K562 (cell line): ENCODE results near the gene AP4E1. TPM values are rescaled to one million over a fixed set of nuclear protein-coding genes. Genes with fewer than 3 reads are reported as not detected.

Source experiments
- PML ChIP-seq: IDR thresholded peaks from 2 replicates; pipeline ENCODE4 v1.6.1; 2012; ENCODE audit warnings: low read length, inconsistent platforms
- ZNF274 ChIP-seq: IDR thresholded peaks from 2 replicates; pipeline ENCODE4 v1.6.1; 2011; ENCODE audit warnings: low read depth, mild to moderate bottlenecking, low read length, moderate library complexity, borderline replicate concordance
- ZNF384 ChIP-seq: IDR thresholded peaks from 2 replicates; pipeline ENCODE4 v1.6.1; 2012; ENCODE audit warnings: low read depth, low read length, improper control_type of control experiment
- polyA plus RNA-seq, 8 experiments: library from polyadenylated mRNA; depleted of rRNA in 4 of 8; stranded (reverse) in 5 of 8; unstranded in 3 of 8; fragments of >200 nt; fragmentation: Nextera tagmentation in 2 of 8; fragmentation: Illumina TruSeq in 1 of 8; extraction: Ambion mirVana in 2 of 8; extraction: Trizol in 1 of 8; gene quantifications; 2 replicates each; pipeline versions ENCODE4 v1.2.1 to v1.2.3, GENCODE V29; 2011 to 2014; ENCODE audit warnings: inconsistent platforms in 1 of 8, missing spikeins in 1 of 8
- total RNA-seq, 7 experiments: library from RNA; depleted of rRNA in 6 of 7; stranded (reverse); fragments of >200 nt in 6 of 7; fragmentation: Illumina TruSeq in 2 of 7; extraction: Trizol in 2 of 7; gene quantifications; 2 replicates each; pipeline versions ENCODE4 v1.2.1 to v1.2.3, GENCODE V29; 2011 to 2021; ENCODE audit warnings: low replicate concordance in 1 of 7
- TF ChIP-seq, protein P1 (sequence below): fragments of 450-650 bp; IDR thresholded peaks from 2 replicates; pipeline ENCODE4 v1.6.1; 2016; ENCODE audit warnings: mild to moderate bottlenecking, moderate library complexity
- TF ChIP-seq, protein P2 (sequence below): fragments of 250-450 bp; sonication (Bioruptor Pico); IDR thresholded peaks from 2 replicates; pipeline ENCODE4 v1.5.0; 2020; ENCODE audit warnings: mild to moderate bottlenecking, borderline replicate concordance
- TF ChIP-seq, protein P3 (sequence below): fragments of 250-450 bp; sonication (Bioruptor Pico); IDR thresholded peaks from 2 replicates; pipeline ENCODE4 v1.5.0; 2021; ENCODE audit warnings: mild to moderate bottlenecking, moderate library complexity
- TF ChIP-seq, protein P4 (sequence below): sonication (generic); formaldehyde crosslinking; IDR thresholded peaks from 2 replicates; pipeline ENCODE4 v1.8.1; 2023; ENCODE audit warnings: mild to moderate bottlenecking, missing genetic modification reagents

AP4E1 gene
- total and polyA plus RNA-seq, 9 of the 15 experiments (the other 6 are each of a cell fraction or from before 2014, with no cell fraction given): 1.3 to 11.5 (median 4.4) TPM

DNA sequence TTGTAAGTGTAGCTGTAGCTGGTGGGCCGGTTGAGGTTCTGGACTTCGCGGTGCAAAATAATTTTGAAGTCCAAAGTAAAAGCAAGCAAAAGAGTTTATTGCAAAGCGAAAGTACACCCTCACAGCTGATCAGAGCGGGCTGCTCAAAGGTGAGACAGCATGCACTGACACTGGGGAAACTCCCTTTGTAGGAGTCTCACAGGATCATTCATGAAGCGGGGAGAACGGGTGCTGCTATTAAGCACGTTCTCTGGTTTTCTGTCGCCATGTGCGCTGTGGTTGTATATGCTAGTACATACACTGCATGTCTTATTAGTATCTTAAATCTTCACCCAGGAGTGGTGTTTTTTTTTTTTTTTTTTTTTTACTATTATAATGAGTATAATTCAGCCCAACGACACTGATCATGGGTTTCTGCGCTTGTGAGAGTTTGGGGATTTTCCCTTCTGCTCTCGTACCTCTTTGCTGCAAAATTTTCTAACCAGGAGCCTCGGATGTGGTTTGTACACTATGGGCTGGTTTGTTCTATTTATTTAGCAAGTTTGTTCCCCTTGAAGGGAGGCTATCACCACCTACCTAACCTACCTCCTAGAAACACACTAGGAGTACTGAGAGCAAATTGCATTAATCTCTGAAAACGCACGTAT, 1.4 kb upstream of the AP4E1 start (continued):
- TF ChIP-seq, protein P1, sequence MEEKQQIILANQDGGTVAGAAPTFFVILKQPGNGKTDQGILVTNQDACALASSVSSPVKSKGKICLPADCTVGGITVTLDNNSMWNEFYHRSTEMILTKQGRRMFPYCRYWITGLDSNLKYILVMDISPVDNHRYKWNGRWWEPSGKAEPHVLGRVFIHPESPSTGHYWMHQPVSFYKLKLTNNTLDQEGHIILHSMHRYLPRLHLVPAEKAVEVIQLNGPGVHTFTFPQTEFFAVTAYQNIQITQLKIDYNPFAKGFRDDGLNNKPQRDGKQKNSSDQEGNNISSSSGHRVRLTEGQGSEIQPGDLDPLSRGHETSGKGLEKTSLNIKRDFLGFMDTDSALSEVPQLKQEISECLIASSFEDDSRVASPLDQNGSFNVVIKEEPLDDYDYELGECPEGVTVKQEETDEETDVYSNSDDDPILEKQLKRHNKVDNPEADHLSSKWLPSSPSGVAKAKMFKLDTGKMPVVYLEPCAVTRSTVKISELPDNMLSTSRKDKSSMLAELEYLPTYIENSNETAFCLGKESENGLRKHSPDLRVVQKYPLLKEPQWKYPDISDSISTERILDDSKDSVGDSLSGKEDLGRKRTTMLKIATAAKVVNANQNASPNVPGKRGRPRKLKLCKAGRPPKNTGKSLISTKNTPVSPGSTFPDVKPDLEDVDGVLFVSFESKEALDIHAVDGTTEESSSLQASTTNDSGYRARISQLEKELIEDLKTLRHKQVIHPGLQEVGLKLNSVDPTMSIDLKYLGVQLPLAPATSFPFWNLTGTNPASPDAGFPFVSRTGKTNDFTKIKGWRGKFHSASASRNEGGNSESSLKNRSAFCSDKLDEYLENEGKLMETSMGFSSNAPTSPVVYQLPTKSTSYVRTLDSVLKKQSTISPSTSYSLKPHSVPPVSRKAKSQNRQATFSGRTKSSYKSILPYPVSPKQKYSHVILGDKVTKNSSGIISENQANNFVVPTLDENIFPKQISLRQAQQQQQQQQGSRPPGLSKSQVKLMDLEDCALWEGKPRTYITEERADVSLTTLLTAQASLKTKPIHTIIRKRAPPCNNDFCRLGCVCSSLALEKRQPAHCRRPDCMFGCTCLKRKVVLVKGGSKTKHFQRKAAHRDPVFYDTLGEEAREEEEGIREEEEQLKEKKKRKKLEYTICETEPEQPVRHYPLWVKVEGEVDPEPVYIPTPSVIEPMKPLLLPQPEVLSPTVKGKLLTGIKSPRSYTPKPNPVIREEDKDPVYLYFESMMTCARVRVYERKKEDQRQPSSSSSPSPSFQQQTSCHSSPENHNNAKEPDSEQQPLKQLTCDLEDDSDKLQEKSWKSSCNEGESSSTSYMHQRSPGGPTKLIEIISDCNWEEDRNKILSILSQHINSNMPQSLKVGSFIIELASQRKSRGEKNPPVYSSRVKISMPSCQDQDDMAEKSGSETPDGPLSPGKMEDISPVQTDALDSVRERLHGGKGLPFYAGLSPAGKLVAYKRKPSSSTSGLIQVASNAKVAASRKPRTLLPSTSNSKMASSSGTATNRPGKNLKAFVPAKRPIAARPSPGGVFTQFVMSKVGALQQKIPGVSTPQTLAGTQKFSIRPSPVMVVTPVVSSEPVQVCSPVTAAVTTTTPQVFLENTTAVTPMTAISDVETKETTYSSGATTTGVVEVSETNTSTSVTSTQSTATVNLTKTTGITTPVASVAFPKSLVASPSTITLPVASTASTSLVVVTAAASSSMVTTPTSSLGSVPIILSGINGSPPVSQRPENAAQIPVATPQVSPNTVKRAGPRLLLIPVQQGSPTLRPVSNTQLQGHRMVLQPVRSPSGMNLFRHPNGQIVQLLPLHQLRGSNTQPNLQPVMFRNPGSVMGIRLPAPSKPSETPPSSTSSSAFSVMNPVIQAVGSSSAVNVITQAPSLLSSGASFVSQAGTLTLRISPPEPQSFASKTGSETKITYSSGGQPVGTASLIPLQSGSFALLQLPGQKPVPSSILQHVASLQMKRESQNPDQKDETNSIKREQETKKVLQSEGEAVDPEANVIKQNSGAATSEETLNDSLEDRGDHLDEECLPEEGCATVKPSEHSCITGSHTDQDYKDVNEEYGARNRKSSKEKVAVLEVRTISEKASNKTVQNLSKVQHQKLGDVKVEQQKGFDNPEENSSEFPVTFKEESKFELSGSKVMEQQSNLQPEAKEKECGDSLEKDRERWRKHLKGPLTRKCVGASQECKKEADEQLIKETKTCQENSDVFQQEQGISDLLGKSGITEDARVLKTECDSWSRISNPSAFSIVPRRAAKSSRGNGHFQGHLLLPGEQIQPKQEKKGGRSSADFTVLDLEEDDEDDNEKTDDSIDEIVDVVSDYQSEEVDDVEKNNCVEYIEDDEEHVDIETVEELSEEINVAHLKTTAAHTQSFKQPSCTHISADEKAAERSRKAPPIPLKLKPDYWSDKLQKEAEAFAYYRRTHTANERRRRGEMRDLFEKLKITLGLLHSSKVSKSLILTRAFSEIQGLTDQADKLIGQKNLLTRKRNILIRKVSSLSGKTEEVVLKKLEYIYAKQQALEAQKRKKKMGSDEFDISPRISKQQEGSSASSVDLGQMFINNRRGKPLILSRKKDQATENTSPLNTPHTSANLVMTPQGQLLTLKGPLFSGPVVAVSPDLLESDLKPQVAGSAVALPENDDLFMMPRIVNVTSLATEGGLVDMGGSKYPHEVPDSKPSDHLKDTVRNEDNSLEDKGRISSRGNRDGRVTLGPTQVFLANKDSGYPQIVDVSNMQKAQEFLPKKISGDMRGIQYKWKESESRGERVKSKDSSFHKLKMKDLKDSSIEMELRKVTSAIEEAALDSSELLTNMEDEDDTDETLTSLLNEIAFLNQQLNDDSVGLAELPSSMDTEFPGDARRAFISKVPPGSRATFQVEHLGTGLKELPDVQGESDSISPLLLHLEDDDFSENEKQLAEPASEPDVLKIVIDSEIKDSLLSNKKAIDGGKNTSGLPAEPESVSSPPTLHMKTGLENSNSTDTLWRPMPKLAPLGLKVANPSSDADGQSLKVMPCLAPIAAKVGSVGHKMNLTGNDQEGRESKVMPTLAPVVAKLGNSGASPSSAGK: peak; percentile 69
- TF ChIP-seq, protein P2, sequence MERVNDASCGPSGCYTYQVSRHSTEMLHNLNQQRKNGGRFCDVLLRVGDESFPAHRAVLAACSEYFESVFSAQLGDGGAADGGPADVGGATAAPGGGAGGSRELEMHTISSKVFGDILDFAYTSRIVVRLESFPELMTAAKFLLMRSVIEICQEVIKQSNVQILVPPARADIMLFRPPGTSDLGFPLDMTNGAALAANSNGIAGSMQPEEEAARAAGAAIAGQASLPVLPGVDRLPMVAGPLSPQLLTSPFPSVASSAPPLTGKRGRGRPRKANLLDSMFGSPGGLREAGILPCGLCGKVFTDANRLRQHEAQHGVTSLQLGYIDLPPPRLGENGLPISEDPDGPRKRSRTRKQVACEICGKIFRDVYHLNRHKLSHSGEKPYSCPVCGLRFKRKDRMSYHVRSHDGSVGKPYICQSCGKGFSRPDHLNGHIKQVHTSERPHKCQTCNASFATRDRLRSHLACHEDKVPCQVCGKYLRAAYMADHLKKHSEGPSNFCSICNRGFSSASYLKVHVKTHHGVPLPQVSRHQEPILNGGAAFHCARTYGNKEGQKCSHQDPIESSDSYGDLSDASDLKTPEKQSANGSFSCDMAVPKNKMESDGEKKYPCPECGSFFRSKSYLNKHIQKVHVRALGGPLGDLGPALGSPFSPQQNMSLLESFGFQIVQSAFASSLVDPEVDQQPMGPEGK: no peak
- TF ChIP-seq, protein P3, sequence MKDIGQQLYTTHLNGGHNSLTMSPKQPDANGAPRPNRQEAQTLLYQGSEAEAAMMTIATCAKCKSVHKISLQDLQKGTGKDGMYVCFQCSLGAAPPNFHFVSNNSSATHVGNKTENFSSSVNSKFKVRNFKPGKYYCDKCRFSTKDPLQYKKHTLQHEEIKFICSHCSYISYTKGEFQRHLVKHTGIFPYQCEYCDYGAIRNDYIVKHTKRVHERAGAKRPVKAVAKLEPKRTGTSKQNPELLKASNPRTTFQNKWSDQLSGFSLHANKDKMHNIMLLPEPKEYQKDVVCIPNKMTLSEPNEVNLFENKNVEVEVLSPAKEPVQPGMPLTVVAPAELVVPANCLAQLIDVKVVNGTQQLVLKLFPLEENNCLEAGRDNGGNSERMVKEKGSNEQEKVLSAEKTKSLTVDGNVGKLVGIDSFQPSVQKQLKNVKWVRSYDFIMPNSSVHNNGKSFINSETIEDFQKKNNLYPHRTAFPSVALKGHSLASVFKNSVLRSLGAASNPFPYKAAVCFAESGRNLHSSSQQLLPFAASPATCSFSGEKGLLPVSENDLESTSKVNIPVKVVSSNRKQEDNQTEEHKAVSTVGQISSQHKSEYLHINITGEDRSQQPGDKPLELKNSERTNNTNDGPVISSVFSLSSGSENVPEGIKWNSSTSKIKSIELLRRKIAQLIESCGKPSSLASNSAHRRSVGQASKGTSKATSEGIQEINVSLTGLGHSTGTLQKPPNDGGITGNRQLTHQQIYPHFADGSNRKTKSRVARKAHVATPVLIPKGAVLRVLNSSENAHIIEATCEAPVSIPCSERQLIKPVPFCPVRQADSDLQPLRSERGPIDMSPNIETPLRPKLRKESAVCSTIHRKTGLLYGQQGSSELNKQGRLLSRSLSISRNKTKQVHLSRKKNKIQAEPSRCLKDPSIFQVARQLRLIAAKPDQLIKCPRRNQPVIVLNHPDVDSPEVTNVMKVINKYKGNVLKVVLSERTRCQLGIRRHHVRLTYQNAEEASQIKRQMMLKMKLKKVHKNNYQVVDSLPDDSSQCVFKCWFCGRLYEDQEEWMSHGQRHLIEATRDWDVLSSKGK (CRISPR knock-in tag): no peak
- TF ChIP-seq PML: no peak
- TF ChIP-seq, protein P4, sequence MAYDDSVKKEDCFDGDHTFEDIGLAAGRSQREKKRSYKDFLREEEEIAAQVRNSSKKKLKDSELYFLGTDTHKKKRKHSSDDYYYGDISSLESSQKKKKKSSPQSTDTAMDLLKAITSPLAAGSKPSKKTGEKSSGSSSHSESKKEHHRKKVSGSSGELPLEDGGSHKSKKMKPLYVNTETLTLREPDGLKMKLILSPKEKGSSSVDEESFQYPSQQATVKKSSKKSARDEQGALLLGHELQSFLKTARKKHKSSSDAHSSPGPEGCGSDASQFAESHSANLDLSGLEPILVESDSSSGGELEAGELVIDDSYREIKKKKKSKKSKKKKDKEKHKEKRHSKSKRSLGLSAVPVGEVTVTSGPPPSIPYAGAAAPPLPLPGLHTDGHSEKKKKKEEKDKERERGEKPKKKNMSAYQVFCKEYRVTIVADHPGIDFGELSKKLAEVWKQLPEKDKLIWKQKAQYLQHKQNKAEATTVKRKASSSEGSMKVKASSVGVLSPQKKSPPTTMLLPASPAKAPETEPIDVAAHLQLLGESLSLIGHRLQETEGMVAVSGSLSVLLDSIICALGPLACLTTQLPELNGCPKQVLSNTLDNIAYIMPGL (CRISPR knock-in tag): no peak
- TF ChIP-seq ZNF384: 0 out of 2 replicates have a peak, but pooled peaks have one; percentile 13
- no peak for TF ChIP-seq ZNF274
